Measurements from ENCODE around the gene BRI3.

DNA sequence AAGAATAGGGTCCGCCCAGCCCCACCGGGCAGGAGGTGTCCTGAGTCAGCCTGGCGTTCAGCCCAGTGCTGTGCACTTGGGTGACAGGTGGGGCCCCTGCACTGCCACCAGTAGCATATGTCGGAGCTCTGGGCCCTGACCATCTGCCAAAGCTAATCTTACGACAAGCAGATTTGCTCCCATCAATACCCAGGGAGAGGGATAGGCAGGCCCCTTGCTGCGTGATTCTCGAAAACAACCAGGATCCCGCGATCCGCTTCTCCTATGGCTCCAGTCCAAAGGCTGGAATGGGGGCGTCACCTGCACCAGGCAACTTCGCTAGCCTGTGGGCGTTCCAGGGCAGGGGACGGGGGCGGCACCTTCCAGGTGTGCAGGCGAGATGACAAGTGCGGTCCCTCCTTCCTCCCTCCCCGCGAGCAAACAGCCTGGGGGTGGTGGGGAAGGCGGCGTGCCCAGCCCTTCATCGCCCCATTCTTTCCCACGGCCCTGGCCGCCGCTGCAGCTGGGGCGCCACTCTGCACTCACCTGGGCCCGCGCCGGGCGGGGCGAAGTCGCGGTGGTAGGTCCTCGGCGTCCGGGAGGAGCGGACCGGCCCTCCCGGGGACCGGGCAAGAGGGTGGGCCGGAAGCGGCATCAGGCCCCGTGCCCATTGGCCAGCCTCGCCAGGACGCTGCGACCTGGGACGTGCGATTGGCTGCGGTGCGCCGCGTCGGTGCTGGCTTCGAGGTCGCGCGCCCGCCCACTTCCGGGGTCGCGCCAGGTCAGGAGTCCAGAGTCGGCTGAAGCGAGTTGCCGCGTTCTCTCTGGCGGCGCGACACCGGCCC is 29.7 kb upstream of the BRI3 start, which contains the start of gene TECPR1:
- TF ChIP-seq EZH2phosphoT487 (IDR thresholded peaks at IDR 0.05; ENCODE audit: insufficient read depth, low read depth) (no peak), EZH2 (IDR thresholded peaks at IDR 0.05; ENCODE audit: insufficient read depth, poor library complexity, severe bottlenecking) (no peak)
